K562 (cell line): Measurements from ENCODE around the gene DOCK4. TPM values are rescaled to one million over a fixed set of nuclear protein-coding genes. Genes with fewer than 3 reads are reported as not detected.

Source experiments
- ATAC-seq: fragments of 200-7000 bp; cut with Tn5 transposase; 3 replicates; pipeline ENCODE4 v1.9.1; 2020; ENCODE audit warnings: moderate library complexity
- BruUV-seq: library from RNA; stranded (reverse); fragments of 400-500 nt; replicated peaks from 2 replicates; lab custom pipeline; 2021; lab: Mats Ljungman, UMichigan
- CTCF ChIA-PET: fragments of 300-600 bp; formaldehyde crosslinking; extraction: SDS; loops from one replicate; lab custom pipeline; 2021; ENCODE audit warnings: low intra/inter-chr PET ratio; lab: Yijun Ruan, JAX
- POLR2A ChIA-PET: fragments of 300-600, 350-650 bp; sonication (Branson Sonifier 250); formaldehyde crosslinking; extraction: SDS; loops from one replicate; lab custom pipeline; 2021; ENCODE audit warnings: antibody characterized with exemption, inconsistent platforms; lab: Yijun Ruan, JAX
- DNase-seq, 4 experiments: peaks; one replicate each; pipeline versions ENCODE4 v3.0.0 to v3.0.0-alpha.2; 2011 to 2018; ENCODE audit warnings: low spot score in 3 of 4, mixed read lengths in 3 of 4; ENCODE audit errors: extremely low read depth in 1 of 4
- FAIRE-seq: peaks from 2 replicates; lab custom pipeline; 2011; peaks lifted over from hg19 to GRCh38; lab: Jason Lieb, UNC
- H2AFZ ChIP-seq: 2 replicates; pipeline ENCODE4 v1.6.0; 2011; ENCODE audit warnings: low read depth, low read length, control low read depth, inconsistent platforms
- H3K27ac ChIP-seq: fragments of 200-600 bp; 3 replicates; pipeline ENCODE4 v1.8.0; 2011; ENCODE audit warnings: low read depth, mild to moderate bottlenecking, control low read depth, inconsistent platforms, low read length, moderate library complexity, mixed read lengths; ENCODE audit errors: extremely low read depth
- H3K27me3 ChIP-seq, 2 experiments: fragments of 300-600 bp in 1 of 2; 2 replicates in 1 of 2; 3 replicates in 1 of 2; pipeline versions ENCODE4 v1.6.0 to v1.8.0; 2011; ENCODE audit warnings: inconsistent platforms in 2 of 2, low read length in 2 of 2, mild to moderate bottlenecking in 1 of 2, mixed read lengths in 1 of 2, moderate library complexity in 1 of 2; ENCODE audit not compliant: control insufficient read depth in 2 of 2, insufficient read depth in 2 of 2
- H3K36me3 ChIP-seq: fragments of 300-600 bp; 3 replicates; pipeline ENCODE4 v1.8.0; 2011; ENCODE audit warnings: mild to moderate bottlenecking, low read length, inconsistent platforms; ENCODE audit not compliant: control insufficient read depth, insufficient read depth
- H3K4me1 ChIP-seq, 2 experiments: fragments of 200-600 bp in 1 of 2; replicated peaks in 1 of 2; 2 replicates in 1 of 2; 3 replicates in 1 of 2; pipeline versions ENCODE4 v1.5.1 to v1.8.0; 2011; ENCODE audit warnings: inconsistent platforms in 2 of 2, low read length in 2 of 2, mild to moderate bottlenecking in 1 of 2, mixed read lengths in 1 of 2, moderate library complexity in 1 of 2; ENCODE audit not compliant: control insufficient read depth in 2 of 2, insufficient read depth in 2 of 2
- H3K4me2 ChIP-seq: 2 replicates; pipeline ENCODE4 v1.6.1; 2011; ENCODE audit warnings: low read length, control low read depth, inconsistent platforms, mixed read lengths; ENCODE audit not compliant: insufficient read depth
- H3K4me3 ChIP-seq: fragments of 200-600 bp; sonication (generic), shearing (Covaris generic); 2 replicates; pipeline ENCODE4 v1.5.1; 2016; ENCODE audit warnings: control low read depth, inconsistent platforms
- H3K79me2 ChIP-seq: fragments of 200-600 bp; 3 replicates; pipeline ENCODE4 v1.8.0; 2011; ENCODE audit warnings: low read length, inconsistent platforms; ENCODE audit not compliant: control insufficient read depth, insufficient read depth
- H3K9ac ChIP-seq, 2 experiments: 2 replicates each; pipeline versions ENCODE4 v1.6.0 to v1.6.1; 2011; ENCODE audit warnings: low read depth in 2 of 2, low read length in 2 of 2, control low read depth in 1 of 2, inconsistent platforms in 1 of 2, mild to moderate bottlenecking in 1 of 2, mixed read lengths in 1 of 2; ENCODE audit not compliant: insufficient read depth in 1 of 2
- H3K9me1 ChIP-seq: one replicate; pipeline ENCODE4 v1.6.0; 2011; ENCODE audit warnings: inconsistent platforms, mild to moderate bottlenecking, low read length, moderate library complexity; ENCODE audit not compliant: control insufficient read depth, insufficient read depth
- H3K9me3 ChIP-seq: replicated peaks from 2 replicates; pipeline ENCODE4 v1.5.1; 2011; ENCODE audit warnings: low read depth, low read length, inconsistent platforms; ENCODE audit not compliant: control insufficient read depth, insufficient read depth
- H4K20me1 ChIP-seq: replicated peaks from 2 replicates; pipeline ENCODE4 v1.6.1; 2011; ENCODE audit warnings: low read length, inconsistent platforms, mixed read lengths; ENCODE audit not compliant: control insufficient read depth, insufficient read depth
- ARHGAP35 ChIP-seq: fragments of 450-650 bp; IDR thresholded peaks from 2 replicates; pipeline ENCODE4 v1.6.1; 2018; ENCODE audit not compliant: partially characterized antibody
- CCNT2 ChIP-seq: IDR thresholded peaks from 2 replicates; pipeline ENCODE4 v1.6.1; 2011; ENCODE audit warnings: borderline replicate concordance, low read depth, mild to moderate bottlenecking, moderate library complexity, mixed read lengths, low read length; ENCODE audit not compliant: insufficient read length; ENCODE audit errors: extremely low read depth
- E2F3 ChIP-seq: fragments of 250-450 bp; sonication (Bioruptor Pico); IDR thresholded peaks from 2 replicates; pipeline ENCODE4 v1.4.0; 2020; ENCODE audit warnings: mild to moderate bottlenecking
- JUN ChIP-seq, 2 experiments: sonication (generic) in 1 of 2; formaldehyde crosslinking in 1 of 2; IDR thresholded peaks; 2 replicates each; pipeline versions ENCODE4 v1.6.1 to v1.8.0; 2012 to 2022; ENCODE audit warnings: borderline replicate concordance in 2 of 2, mild to moderate bottlenecking in 2 of 2, improper control_type of control experiment in 1 of 2, low read depth in 1 of 2, low read length in 1 of 2, missing genetic modification reagents in 1 of 2
- MTF1 ChIP-seq: fragments of 250-450 bp; sonication (Bioruptor Pico); IDR thresholded peaks from 2 replicates; pipeline ENCODE4 v1.9.0; 2021; ENCODE audit warnings: moderate library complexity, mild to moderate bottlenecking, inconsistent platforms, borderline replicate concordance
- POLR2B ChIP-seq: fragments of 450-650 bp; IDR thresholded peaks from 2 replicates; pipeline ENCODE4 v1.6.1; 2018; ENCODE audit warnings: low read depth; ENCODE audit not compliant: partially characterized antibody
- TCF7L2 ChIP-seq: fragments of 150-350 bp; IDR thresholded peaks from 2 replicates; pipeline ENCODE4 v1.6.1; 2016; ENCODE audit warnings: low read depth, mild to moderate bottlenecking, low read length, moderate library complexity
- ZFP30 ChIP-seq: fragments of 250-450 bp; sonication (Bioruptor Pico); IDR thresholded peaks from 2 replicates; pipeline ENCODE4 v1.8.0; 2022; ENCODE audit warnings: moderate library complexity, mild to moderate bottlenecking, inconsistent platforms, borderline replicate concordance
- ZNF184 ChIP-seq: sonication (generic); formaldehyde crosslinking; IDR thresholded peaks from 2 replicates; pipeline ENCODE4 v1.5.0; 2020; ENCODE audit warnings: missing genetic modification reagents
- ZSCAN29 ChIP-seq: fragments of 450-650 bp; IDR thresholded peaks from 2 replicates; pipeline ENCODE4 v1.6.1; 2017
- WGBS: fragments of 100-300 bp; shearing (Covaris generic); methylation state at CpG from one replicate; pipeline ENCODE4 v1.1.6; 2016; ENCODE audit warnings: low coverage, mixed read lengths; ENCODE audit not compliant: insufficient coverage; ENCODE audit errors: missing lambda C conversion rate; 5-methylcytosine and 5-hydroxymethylcytosine counted together
- in situ Hi-C: fragments of 300-500 bp; cut with MboI; formaldehyde crosslinking; loops from 4 replicates; pipeline ENCODE4 v1.15.0; 2018; ENCODE audit warnings: inconsistent platforms, mixed read lengths
- intact Hi-C: fragments of 100-400 bp; cut with micrococcal nuclease; formaldehyde crosslinking; loops from 2 replicates; pipeline ENCODE4 v1.14.2; 2022
- polyA plus RNA-seq, 8 experiments: library from polyadenylated mRNA; depleted of rRNA in 4 of 8; stranded (reverse) in 5 of 8; unstranded in 3 of 8; fragments of >200 nt; fragmentation: Nextera tagmentation in 2 of 8; fragmentation: Illumina TruSeq in 1 of 8; extraction: Ambion mirVana in 2 of 8; extraction: Trizol in 1 of 8; gene quantifications; 2 replicates each; pipeline versions ENCODE4 v1.2.1 to v1.2.3, GENCODE V29; 2011 to 2014; ENCODE audit warnings: inconsistent platforms in 1 of 8, missing spikeins in 1 of 8
- total RNA-seq, 7 experiments: library from RNA; depleted of rRNA in 6 of 7; stranded (reverse); fragments of >200 nt in 6 of 7; fragmentation: Illumina TruSeq in 2 of 7; extraction: Trizol in 2 of 7; gene quantifications; 2 replicates each; pipeline versions ENCODE4 v1.2.1 to v1.2.3, GENCODE V29; 2011 to 2021; ENCODE audit warnings: low replicate concordance in 1 of 7
- TF ChIP-seq, protein P1 (sequence below): fragments of 450-650 bp; IDR thresholded peaks from 2 replicates; pipeline ENCODE4 v1.7.0; 2016; ENCODE audit warnings: borderline replicate concordance
- TF ChIP-seq, protein P2 (sequence below): fragments of 250-450 bp; sonication (Bioruptor Pico); IDR thresholded peaks from 2 replicates; pipeline ENCODE4 v1.4.0; 2020; ENCODE audit warnings: mild to moderate bottlenecking, moderate library complexity, borderline replicate concordance
- TF ChIP-seq, protein P3 (sequence below): sonication (generic); formaldehyde crosslinking; IDR thresholded peaks from 2 replicates; pipeline ENCODE4 v1.8.1; 2022; ENCODE audit warnings: missing genetic modification reagents

DOCK4 gene
- total and polyA plus RNA-seq, 9 of the 15 experiments (the other 6 are each of a cell fraction or from before 2014, with no cell fraction given), result 0.42 to 5.7 (median 2.3) TPM

DNA sequence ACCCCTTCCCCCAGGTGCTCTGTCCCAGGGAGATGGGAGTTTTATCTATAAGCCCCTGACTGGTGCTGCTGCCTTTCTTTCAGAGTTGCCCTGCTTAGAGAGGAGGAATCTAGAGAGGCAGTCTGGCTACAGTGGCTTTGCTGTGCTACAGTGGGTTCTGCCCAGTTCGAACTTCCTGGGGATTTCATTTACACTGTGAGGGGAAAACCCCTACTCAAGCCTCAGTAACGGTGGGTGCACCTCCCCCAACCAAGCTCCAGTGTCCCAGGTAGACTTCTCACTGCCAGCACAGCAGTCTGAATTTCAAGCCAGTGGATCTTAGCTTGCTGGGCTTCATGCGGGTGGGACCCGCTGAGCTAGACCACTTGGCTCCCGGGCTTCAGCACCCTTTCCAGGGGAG is 500.4 kb downstream of the DOCK4 start (continued):
- no peak for TF ChIP-seq ZFP30 (CRISPR knock-in tag)
- no peak for TF ChIP-seq JUN (IDR thresholded peaks at IDR 0.05; ENCODE audit: borderline replicate concordance, low read depth, low read length)
- no peak for TF ChIP-seq JUN (CRISPR knock-in tag; IDR thresholded peaks at IDR 0.05; ENCODE audit: borderline replicate concordance)
- TF ChIP-seq POLR2B, result no peak

DNA sequence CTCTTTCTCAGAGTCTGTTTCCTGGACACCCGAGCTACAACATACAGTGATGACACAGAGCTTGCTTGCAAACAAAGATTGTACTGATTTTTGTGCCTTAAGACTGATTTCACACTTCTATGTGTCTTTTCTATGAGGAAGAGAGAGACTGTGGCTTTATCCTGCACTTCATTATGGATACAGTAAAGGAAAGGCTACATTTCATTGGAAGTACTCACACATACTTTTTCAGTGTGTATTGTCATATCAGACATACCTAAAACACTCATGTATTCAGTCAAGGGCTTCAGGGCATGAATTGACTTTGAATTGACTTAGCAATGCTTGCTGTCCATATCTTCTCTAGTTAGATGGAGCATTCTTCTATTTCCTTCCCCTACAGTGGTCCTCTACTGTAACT is 508.4 kb downstream of the DOCK4 start:
- no TSS peak for BruUV-seq

More for the DNA sequence above, 508.4 kb downstream of the DOCK4 start:
- in situ Hi-C loops, result no loop called here
- H2AFZ ChIP-seq, result no peak overlapping the region
- no peak overlapping the region for H3K4me2 ChIP-seq
- H3K4me3 ChIP-seq, result no peak overlapping the region
- H3K27ac ChIP-seq, result no peak overlapping the region
- H4K20me1 ChIP-seq, result no peaks in the 10 kb centered on the region
- peaks cover 0 to 9% of the 10 kb centered on the region in 2 experiments; a peak in 1 of 5 replicates for H3K27me3 ChIP-seq
- intact Hi-C loops, result no loop called here
- ChIA-PET POLR2A (no interaction called here), CTCF (no interaction called here)
- H3K9ac ChIP-seq, result no peak overlapping the region
- H3K36me3 ChIP-seq, result no peaks in the 10 kb centered on the region
- FAIRE-seq, result no peak
- 0% methylated on average over 1 of the region's 1 CpG for WGBS
- H3K79me2 ChIP-seq, result no peaks in the 10 kb centered on the region
- H3K9me3 ChIP-seq, result no peaks in the 10 kb centered on the region
- H3K4me1 ChIP-seq, result no peaks in the 10 kb centered on the region
- TF ChIP-seq, protein P1, sequence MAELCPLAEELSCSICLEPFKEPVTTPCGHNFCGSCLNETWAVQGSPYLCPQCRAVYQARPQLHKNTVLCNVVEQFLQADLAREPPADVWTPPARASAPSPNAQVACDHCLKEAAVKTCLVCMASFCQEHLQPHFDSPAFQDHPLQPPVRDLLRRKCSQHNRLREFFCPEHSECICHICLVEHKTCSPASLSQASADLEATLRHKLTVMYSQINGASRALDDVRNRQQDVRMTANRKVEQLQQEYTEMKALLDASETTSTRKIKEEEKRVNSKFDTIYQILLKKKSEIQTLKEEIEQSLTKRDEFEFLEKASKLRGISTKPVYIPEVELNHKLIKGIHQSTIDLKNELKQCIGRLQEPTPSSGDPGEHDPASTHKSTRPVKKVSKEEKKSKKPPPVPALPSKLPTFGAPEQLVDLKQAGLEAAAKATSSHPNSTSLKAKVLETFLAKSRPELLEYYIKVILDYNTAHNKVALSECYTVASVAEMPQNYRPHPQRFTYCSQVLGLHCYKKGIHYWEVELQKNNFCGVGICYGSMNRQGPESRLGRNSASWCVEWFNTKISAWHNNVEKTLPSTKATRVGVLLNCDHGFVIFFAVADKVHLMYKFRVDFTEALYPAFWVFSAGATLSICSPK, result no peak
- TF ChIP-seq ZNF184 (CRISPR knock-in tag) (no peak), TCF7L2 (no peak), ARHGAP35 (no peak), CCNT2 (no peak), ZSCAN29 (no peak), E2F3 (CRISPR knock-in tag) (no peak), MTF1 (CRISPR knock-in tag) (no peak)
- TF ChIP-seq, protein P2, sequence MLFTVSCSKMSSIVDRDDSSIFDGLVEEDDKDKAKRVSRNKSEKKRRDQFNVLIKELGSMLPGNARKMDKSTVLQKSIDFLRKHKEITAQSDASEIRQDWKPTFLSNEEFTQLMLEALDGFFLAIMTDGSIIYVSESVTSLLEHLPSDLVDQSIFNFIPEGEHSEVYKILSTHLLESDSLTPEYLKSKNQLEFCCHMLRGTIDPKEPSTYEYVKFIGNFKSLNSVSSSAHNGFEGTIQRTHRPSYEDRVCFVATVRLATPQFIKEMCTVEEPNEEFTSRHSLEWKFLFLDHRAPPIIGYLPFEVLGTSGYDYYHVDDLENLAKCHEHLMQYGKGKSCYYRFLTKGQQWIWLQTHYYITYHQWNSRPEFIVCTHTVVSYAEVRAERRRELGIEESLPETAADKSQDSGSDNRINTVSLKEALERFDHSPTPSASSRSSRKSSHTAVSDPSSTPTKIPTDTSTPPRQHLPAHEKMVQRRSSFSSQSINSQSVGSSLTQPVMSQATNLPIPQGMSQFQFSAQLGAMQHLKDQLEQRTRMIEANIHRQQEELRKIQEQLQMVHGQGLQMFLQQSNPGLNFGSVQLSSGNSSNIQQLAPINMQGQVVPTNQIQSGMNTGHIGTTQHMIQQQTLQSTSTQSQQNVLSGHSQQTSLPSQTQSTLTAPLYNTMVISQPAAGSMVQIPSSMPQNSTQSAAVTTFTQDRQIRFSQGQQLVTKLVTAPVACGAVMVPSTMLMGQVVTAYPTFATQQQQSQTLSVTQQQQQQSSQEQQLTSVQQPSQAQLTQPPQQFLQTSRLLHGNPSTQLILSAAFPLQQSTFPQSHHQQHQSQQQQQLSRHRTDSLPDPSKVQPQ (CRISPR knock-in tag), result no peak
- TF ChIP-seq, protein P3, sequence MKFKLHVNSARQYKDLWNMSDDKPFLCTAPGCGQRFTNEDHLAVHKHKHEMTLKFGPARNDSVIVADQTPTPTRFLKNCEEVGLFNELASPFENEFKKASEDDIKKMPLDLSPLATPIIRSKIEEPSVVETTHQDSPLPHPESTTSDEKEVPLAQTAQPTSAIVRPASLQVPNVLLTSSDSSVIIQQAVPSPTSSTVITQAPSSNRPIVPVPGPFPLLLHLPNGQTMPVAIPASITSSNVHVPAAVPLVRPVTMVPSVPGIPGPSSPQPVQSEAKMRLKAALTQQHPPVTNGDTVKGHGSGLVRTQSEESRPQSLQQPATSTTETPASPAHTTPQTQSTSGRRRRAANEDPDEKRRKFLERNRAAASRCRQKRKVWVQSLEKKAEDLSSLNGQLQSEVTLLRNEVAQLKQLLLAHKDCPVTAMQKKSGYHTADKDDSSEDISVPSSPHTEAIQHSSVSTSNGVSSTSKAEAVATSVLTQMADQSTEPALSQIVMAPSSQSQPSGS (CRISPR knock-in tag), result no peak
- DNase-seq, result no peak
- no peaks in the 10 kb centered on the region for H3K9me1 ChIP-seq
- no peak for ATAC-seq
